Stimulated activated CD8-positive, alpha-beta memory T cell treated with anti-CD3 and anti-CD28 coated beads, Interleukin-12 subunit alpha, Interleukin-12 subunit beta, amount 100 ng/mL, for 24 hours (primary cell): ENCODE measurements around the gene SLC16A14.

Source experiments
- DNase-seq: peaks from one replicate; pipeline ENCODE4 v3.0.0-alpha.2; 2020; ENCODE audit errors: extremely low read depth

SLC16A14 gene

DNA sequence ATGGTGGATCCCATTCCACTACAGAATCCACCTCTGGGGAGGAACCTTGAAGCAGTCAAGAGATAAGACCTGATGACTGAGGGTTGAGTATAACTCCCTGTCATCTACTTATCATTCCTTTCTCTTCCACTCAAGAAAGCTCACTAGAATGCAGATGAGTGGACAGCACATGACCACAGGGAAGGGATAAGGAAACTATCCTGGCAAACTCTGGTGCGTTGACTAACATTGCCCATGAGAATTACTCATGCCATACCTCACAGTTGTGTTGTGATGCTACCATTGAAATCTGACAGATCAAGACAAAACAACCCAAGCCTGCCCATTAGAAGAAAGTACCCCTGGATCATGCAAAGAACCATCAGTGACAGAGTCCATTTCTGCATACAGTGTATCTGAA lies 26.5 kb downstream of the SLC16A14 start:
- no peak for DNase-seq

DNA sequence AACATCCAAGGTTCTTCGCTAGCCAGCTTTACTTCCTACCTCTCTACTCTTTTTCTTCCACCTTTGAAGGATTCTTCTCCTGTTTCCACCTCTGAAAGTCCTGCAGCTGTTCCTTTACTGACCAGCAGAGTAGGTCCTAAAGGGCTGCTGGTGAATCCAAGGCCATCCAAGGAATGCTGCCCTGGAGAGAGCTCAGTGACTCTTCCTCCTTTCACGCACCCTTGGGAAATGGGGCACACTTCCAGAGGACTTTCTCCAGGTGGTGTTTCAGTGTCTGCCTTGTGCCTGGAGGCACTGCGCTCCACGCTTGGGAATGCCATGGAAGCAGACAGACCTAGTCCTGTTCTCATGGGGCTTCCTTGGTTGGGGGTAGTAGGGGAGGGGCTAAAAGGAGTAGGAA lies 45.4 kb downstream of the SLC16A14 start:
- DNase-seq = no peak

DNA sequence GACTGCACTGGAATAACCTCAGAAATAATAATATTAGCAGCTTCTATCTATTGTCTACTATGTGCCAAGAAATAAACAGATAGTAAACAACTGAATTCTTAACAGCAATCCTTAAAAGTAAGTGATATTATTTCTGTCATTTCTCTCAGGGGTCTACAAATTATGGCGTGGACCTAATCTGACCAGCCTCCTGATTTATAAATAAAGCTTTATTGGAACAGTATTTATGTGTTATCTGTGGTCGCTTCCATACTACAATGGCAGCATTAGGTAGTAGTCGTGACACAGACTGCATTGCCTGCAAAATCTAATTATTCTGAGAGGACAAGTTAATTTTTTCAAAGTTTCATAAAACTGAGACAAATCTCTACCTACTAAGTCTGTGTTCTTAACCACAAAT lies 49.0 kb downstream of the SLC16A14 start:
- DNase-seq = no peak

- no peak for DNase-seq
Observed at GRCh38 chr2:230018153-230018552, 50.6 kb downstream of the SLC16A14 start.

GRCh38 chr2:230016844-230017243 lies 51.9 kb downstream of the SLC16A14 start:
- DNase-seq = no peak

GRCh38 chr2:230012267-230012884 lies 56.3 kb downstream of the SLC16A14 start:
- DNase-seq = no peak

DNA sequence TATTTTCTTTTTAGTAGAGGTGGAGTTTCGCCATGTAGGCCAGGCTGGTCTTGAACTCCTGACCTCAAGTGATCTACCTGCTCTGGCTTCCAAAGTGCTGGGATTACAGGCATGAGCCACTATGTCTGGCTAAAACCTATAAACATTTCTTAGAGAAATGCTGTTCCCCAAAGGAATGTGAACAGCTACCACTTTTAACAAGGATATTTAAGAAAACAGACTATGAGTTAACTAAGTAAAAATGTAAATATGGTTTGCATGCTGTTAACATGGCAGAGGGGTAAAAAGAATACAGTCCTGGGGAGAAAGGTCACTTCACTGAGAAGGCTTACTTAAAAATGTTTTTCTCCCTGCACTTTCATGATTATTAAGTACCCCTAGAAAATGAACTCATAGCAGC lies 57.1 kb downstream of the SLC16A14 start:
- no peak for DNase-seq

DNA sequence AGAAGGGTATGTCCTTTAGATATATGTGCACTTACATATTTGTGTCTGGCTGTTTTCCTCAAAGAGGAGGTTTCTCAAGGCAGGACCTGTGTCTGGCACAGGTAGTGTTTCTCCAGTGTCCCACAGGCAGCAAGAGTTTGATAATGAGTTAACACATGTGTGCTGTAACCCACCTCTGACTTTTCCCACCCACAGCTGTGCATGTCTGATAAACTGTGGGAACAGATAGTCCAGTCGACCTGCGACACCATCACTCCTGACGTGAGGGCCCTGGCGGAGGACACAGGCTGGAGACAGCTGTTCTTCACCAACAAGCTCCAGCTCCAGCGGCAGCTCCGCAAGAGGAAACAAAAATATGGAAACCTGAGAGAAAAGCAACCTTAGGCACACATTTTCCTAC lies 58.2 kb downstream of the SLC16A14 start:
- DNase-seq = no peak

- DNase-seq = no peak
Observed at GRCh38 chr2:230008708-230009066, 60.0 kb downstream of the SLC16A14 start.

DNA sequence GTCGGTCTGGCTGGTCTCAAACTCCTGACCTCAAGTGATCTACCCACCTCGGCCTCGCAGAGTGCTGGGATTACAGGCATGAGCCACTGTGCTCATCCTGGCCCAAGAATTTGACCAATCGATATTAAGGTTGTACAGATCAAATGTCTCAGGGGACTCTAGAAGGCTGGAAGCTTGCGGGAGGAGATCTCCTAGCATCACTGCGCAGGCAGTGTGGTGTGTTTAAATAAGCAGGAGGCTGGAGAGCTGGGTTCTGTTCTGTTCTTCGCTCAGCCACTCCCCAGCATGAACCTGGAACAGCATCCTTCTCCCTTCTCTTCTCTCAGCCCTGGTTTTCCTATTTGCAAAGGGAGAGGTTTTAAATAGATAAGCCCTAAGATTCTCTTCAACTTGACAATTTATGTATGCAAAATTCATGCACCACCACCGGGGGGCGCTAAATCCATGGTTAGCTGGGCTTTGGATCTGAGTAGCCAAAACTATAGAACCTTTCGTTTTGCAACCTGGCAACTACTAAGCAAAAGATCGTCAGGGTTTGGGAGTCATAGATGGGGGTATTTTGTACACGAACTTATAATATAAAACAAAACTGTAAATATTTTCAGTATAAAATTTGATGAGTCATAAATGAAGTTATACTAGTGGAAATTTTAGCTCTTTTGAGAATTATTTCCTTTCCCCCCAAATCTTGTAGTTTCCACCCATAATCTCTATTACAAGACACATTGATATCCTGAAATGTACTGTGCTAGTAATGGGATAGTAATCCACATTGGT lies 60.6 kb downstream of the SLC16A14 start:
- DNase-seq = peak; percentile 54

- no peak for DNase-seq
Observed at GRCh38 chr2:230000118-230000841, 68.4 kb downstream of the SLC16A14 start.

- DNase-seq = no peak
Observed at GRCh38 chr2:229997565-229997964, 71.2 kb downstream of the SLC16A14 start.

DNA sequence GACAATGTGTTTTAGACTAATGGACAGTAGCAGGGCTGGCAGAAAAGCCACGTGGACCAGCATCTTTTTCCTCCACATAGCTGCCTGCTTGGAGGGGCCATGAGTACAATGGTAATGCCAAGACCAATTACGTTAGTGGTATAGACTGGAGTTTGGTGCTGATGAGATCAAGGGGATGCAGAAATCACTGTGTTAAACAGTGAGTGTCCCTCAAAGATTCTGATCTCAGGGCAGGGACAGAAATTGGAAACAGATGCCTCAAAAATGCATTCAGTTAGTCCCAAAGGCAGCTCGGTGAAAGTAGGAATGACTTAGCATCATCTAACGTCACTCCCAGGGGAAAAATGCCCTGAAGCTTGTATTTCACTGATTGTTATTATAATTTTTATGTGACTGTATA lies 72.4 kb downstream of the SLC16A14 start:
- no peak for DNase-seq

DNA sequence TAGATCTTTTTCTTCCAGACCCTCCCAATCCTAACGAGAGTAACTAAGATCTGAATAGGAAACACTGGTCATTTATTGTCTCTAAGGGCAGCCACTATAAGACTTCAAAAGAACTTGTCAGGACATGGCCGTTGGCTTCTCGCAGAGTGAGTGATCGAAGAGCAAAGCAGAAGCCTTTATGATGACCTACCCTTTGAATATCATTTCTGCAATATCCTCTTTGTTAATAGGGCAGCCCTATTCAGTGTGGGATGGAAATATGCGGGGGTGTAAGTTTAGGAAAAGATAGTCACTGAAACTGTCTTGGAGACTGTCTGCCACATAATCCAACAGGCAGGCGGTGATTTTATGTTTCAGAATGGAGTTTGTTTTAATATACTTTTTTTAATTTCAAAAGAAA lies 75.5 kb downstream of the SLC16A14 start:
- no peak for DNase-seq
